Measurements from ENCODE around the gene LIN28B. TPM values are rescaled to one million over a fixed set of nuclear protein-coding genes. Genes with fewer than 3 reads are reported as not detected.
"Not testable (repeated sequence)": the region's sequence is repeated elsewhere in the genome, so short reads cannot be mapped to it uniquely, and the experiment has no call there.

Gene LIN28B
- total RNA-seq, 1 donor from 2014 or later, result not detected

DNA sequence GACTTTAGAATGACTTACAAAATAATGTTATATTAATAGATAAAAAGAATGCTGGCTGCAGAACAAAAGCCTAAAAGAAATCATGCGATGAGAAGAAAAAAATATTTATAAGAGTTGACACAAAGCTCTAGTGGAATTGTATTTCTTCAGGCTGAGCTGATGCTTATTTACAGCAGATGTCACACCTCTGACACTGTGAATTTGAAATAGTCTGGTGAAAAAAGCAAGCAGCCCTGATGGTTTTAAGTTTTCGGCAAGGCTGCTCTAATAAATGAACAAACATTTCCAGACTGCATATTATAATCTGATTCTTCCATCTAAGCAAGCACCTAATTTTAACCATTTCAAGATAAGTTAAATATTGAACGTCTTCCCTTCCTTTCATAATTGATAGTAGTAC, 109.9 kb downstream of the LIN28B start:
- TF ChIP-seq, protein P1, sequence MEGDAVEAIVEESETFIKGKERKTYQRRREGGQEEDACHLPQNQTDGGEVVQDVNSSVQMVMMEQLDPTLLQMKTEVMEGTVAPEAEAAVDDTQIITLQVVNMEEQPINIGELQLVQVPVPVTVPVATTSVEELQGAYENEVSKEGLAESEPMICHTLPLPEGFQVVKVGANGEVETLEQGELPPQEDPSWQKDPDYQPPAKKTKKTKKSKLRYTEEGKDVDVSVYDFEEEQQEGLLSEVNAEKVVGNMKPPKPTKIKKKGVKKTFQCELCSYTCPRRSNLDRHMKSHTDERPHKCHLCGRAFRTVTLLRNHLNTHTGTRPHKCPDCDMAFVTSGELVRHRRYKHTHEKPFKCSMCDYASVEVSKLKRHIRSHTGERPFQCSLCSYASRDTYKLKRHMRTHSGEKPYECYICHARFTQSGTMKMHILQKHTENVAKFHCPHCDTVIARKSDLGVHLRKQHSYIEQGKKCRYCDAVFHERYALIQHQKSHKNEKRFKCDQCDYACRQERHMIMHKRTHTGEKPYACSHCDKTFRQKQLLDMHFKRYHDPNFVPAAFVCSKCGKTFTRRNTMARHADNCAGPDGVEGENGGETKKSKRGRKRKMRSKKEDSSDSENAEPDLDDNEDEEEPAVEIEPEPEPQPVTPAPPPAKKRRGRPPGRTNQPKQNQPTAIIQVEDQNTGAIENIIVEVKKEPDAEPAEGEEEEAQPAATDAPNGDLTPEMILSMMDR (conservative IDR thresholded peaks at IDR 0.05; ENCODE audit: low read depth, low read length), result no peak

GRCh38 chr6:105067329-105067728, 110.4 kb downstream of the LIN28B start:
- TF ChIP-seq, protein P1 (conservative IDR thresholded peaks at IDR 0.05; ENCODE audit: low read depth, low read length), result no peak
- no peak overlapping the region for H3K4me3 ChIP-seq (ENCODE audit: low read depth, low read length)
- DNase-seq (ENCODE audit: low read depth), result no peak

More for the DNA sequence above, 109.9 kb downstream of the LIN28B start:
- no peak for DNase-seq (ENCODE audit: low read depth)
- no peak overlapping the region for H3K4me3 ChIP-seq (ENCODE audit: low read depth, low read length)

GRCh38 chr6:105068407-105068806, 111.5 kb downstream of the LIN28B start:
- DNase-seq (ENCODE audit: low read depth), result no peak
- no peak overlapping the region for H3K4me3 ChIP-seq (ENCODE audit: low read depth, low read length)
- TF ChIP-seq, protein P1 (conservative IDR thresholded peaks at IDR 0.05; ENCODE audit: low read depth, low read length), result no peak

DNA sequence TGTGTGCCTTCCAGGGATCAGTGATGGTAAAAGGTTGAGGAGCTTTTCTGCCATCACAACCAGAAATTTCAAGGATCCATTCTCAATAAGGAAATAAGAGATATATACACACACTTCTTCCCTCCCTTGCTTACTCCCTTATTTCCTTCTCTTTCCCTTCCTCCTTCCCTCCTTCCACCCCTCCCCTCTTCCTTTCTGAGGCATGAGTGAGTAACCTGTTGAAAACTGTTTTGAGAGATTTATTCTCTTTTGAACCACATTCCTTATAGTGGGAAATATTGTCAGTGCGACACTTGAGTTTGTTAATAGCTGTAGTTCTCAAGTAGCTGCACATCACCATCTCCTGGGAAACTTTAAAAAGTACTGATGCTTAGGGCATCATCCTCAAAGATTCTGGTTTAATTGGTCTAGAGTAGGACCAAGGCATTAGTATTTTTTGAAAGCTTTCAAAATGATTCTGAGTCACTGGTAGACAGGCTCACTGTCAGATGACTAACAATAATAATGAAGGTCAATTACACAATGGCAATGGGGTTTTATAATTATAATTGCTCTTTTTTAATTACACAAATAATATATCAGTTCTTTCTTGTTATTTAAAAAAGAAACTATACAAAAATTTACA, 113.0 kb downstream of the LIN28B start:
- TF ChIP-seq, protein P1 (conservative IDR thresholded peaks at IDR 0.05; ENCODE audit: low read depth, low read length), result no peak
- no peak for DNase-seq (ENCODE audit: low read depth)
- no peak overlapping the region for H3K4me3 ChIP-seq (ENCODE audit: low read depth, low read length)

DNA sequence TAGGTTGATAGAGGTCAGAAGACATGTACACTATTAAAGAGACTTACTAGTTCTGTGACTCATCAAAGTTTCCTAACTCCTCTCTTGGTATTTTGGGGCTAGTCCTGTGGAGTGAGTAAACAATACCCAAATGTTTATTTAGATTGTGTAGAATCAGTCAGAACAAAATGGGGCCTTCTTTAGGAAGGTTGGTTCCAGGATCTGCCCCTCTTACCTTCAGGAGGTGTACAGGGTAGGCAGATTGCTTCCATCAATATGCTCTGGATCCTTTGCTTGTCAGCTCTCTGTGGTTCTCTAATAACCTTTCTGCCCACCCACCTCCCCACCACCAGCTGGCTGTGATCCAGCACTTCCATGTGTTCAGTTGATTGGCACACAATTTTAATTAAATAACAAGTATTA, 115.9 kb downstream of the LIN28B start:
- H3K4me3 ChIP-seq (ENCODE audit: low read depth, low read length), result no peak overlapping the region
- DNase-seq (ENCODE audit: low read depth), result no peak
- TF ChIP-seq, protein P1 (conservative IDR thresholded peaks at IDR 0.05; ENCODE audit: low read depth, low read length), result no peak

DNA sequence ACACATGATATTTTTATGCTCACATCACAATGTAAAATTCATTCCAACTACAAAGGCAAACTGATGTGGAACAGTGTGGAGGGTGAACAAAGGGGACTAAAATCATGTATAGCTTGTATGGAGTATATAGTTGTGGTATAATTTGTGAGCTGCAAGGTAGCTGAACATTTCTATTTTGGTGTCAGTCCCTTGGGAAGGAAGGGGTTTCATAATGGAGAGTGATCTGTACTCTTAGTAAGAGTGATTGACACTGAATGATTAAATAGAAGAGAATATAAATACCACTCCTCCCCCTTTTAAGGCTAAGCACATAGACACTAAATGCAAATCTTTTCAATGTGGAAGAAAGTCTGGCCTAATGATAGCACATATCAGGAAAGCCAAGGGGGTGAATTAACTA, 118.3 kb downstream of the LIN28B start:
- TF ChIP-seq, protein P1 (conservative IDR thresholded peaks at IDR 0.05; ENCODE audit: low read depth, low read length), result no peak
- DNase-seq (ENCODE audit: low read depth), result no peak
- no peak overlapping the region for H3K4me3 ChIP-seq (ENCODE audit: low read depth, low read length)

GRCh38 chr6:105076418-105076817, 119.5 kb downstream of the LIN28B start:
- H3K4me3 ChIP-seq (ENCODE audit: low read depth, low read length); DNase-seq (ENCODE audit: low read depth): not testable (repeated sequence)

All from epithelial cell of proximal tubule (primary cell).